AG08396 (cell line): ENCODE measurements around the gene PPME1.

Source experiments
- DNase-seq: peaks from one replicate; pipeline ENCODE4 v3.0.0; 2012; ENCODE audit warnings: low spot score, mixed read lengths

The PPME1 gene

GRCh38 chr11:74159642-74160041, 11.4 kb upstream of the PPME1 start:
- DNase-seq, result no peak

- DNase-seq, result no peak
These were observed 8.2 kb upstream of the PPME1 start for GRCh38 chr11:74162681-74163467.

GRCh38 chr11:74168838-74169237, 2.3 kb upstream of the PPME1 start:
- no peak for DNase-seq

GRCh38 chr11:74169738-74170458, 1.2 kb upstream of the PPME1 start:
- no peak for DNase-seq

GRCh38 chr11:74171630-74171968, 510 bp downstream of the PPME1 start:
- no peak for DNase-seq

- DNase-seq, result no peak
These were observed 908 bp downstream of the PPME1 start for GRCh38 chr11:74171997-74172396.

GRCh38 chr11:74175920-74176319, 4.8 kb downstream of the PPME1 start:
- no peak for DNase-seq

- DNase-seq, result no peak
These were observed 8.4 kb downstream of the PPME1 start for GRCh38 chr11:74179234-74180052.

- no peak for DNase-seq
These were observed 11.5 kb downstream of the PPME1 start for GRCh38 chr11:74182635-74183034.

- DNase-seq, result no peak
These were observed 14.2 kb downstream of the PPME1 start for GRCh38 chr11:74185285-74185684.

GRCh38 chr11:74185695-74186094, 14.6 kb downstream of the PPME1 start:
- no peak for DNase-seq

GRCh38 chr11:74195828-74196227, 24.7 kb downstream of the PPME1 start:
- DNase-seq, result no peak

GRCh38 chr11:74196781-74197486, 25.8 kb downstream of the PPME1 start:
- no peak for DNase-seq

- no peak for DNase-seq
These were observed 32.9 kb downstream of the PPME1 start for GRCh38 chr11:74203966-74204365.

- DNase-seq, result no peak
These were observed 33.6 kb downstream of the PPME1 start for GRCh38 chr11:74204701-74205100.

GRCh38 chr11:74205181-74205580, 34.1 kb downstream of the PPME1 start:
- DNase-seq, result no peak

GRCh38 chr11:74206746-74207145, 35.7 kb downstream of the PPME1 start:
- DNase-seq, result no peak

- DNase-seq, result no peak
These were observed 37.4 kb downstream of the PPME1 start for GRCh38 chr11:74208507-74208906.

GRCh38 chr11:74212533-74212932, 41.4 kb downstream of the PPME1 start:
- no peak for DNase-seq

- DNase-seq, result no peak
These were observed 49.3 kb downstream of the PPME1 start for GRCh38 chr11:74220376-74220775.

- DNase-seq, result no peak
These were observed 50.7 kb downstream of the PPME1 start for GRCh38 chr11:74221816-74222215.

GRCh38 chr11:74225565-74225964, 54.5 kb downstream of the PPME1 start:
- no peak for DNase-seq
